HepG2 (cell line): Measurements from ENCODE around the gene SLC4A5. TPM values are rescaled to one million over a fixed set of nuclear protein-coding genes. Genes with fewer than 3 reads are reported as not detected.

Experiments
- MTA1 ChIP-seq: sonication (generic); formaldehyde crosslinking; IDR thresholded peaks from 2 replicates; pipeline ENCODE4 v1.4.0; 2020; ENCODE audit warnings: missing genetic modification reagents, mild to moderate bottlenecking, borderline replicate concordance
- SALL2 ChIP-seq: sonication (generic); formaldehyde crosslinking; IDR thresholded peaks from 2 replicates; pipeline ENCODE4 v1.8.1; 2023; ENCODE audit warnings: mild to moderate bottlenecking, missing genetic modification reagents, inconsistent platforms
- SP2 ChIP-seq: sonication (generic); formaldehyde crosslinking; IDR thresholded peaks from 2 replicates; pipeline ENCODE4 v1.5.1; 2020; ENCODE audit warnings: mild to moderate bottlenecking, missing genetic modification reagents
- ZBTB42 ChIP-seq: sonication (generic); formaldehyde crosslinking; IDR thresholded peaks from 2 replicates; pipeline ENCODE4 v1.5.0; 2020; ENCODE audit warnings: mild to moderate bottlenecking, missing genetic modification reagents
- ZIK1 ChIP-seq: sonication (generic); formaldehyde crosslinking; IDR thresholded peaks from 2 replicates; pipeline ENCODE4 v1.5.0; 2020; ENCODE audit warnings: mild to moderate bottlenecking, low read depth, missing genetic modification reagents, borderline replicate concordance
- ZNF17 ChIP-seq: sonication (generic); formaldehyde crosslinking; IDR thresholded peaks from 2 replicates; pipeline ENCODE4 v1.5.0; 2020; ENCODE audit warnings: mild to moderate bottlenecking, missing genetic modification reagents
- polyA plus RNA-seq, 8 experiments: library from polyadenylated mRNA; depleted of rRNA in 3 of 8; stranded (reverse) in 7 of 8; unstranded in 1 of 8; fragments of >200 nt; fragmentation: Illumina TruSeq in 4 of 8; extraction: Trizol in 4 of 8; gene quantifications; 2 replicates each; pipeline versions ENCODE4 v1.2.1 to v1.2.3, GENCODE V29; 2011 to 2016; ENCODE audit warnings: low read depth in 4 of 8, missing spikeins in 1 of 8, mixed read lengths in 1 of 8; ENCODE audit not compliant: insufficient read depth in 1 of 8
- total RNA-seq, 5 experiments: library from RNA; depleted of rRNA; stranded (reverse); fragments of >200 nt; fragmentation: Illumina TruSeq; extraction: Trizol; gene quantifications; 2 replicates each; pipeline ENCODE4 v1.2.3, GENCODE V29; 2016; ENCODE audit warnings: low read depth in 1 of 5
- TF ChIP-seq, protein P1 (sequence below): sonication (generic); formaldehyde crosslinking; IDR thresholded peaks from 2 replicates; pipeline ENCODE4 v1.5.1; 2020; ENCODE audit warnings: mild to moderate bottlenecking, missing genetic modification reagents, borderline replicate concordance
- TF ChIP-seq, protein P2 (sequence below): sonication (generic); formaldehyde crosslinking; IDR thresholded peaks from 2 replicates; pipeline ENCODE4 v1.4.0; 2020; ENCODE audit warnings: mild to moderate bottlenecking, low read depth, missing genetic modification reagents
- TF ChIP-seq, protein P3 (sequence below): sonication (generic); formaldehyde crosslinking; IDR thresholded peaks from 2 replicates; pipeline ENCODE4 v1.4.0; 2020; ENCODE audit warnings: missing genetic modification reagents, borderline replicate concordance
- TF ChIP-seq, protein P4 (sequence below): IDR thresholded peaks from 2 replicates; pipeline ENCODE4 v1.6.1; 2016; ENCODE audit warnings: missing compliant biosample characterization, missing genetic modification reagents, borderline replicate concordance
- TF ChIP-seq, protein P5 (sequence below): sonication (generic); formaldehyde crosslinking; IDR thresholded peaks from 2 replicates; pipeline ENCODE4 v1.4.0; 2020; ENCODE audit warnings: missing genetic modification reagents, mild to moderate bottlenecking, borderline replicate concordance

SLC4A5 gene
- total and polyA plus RNA-seq, 2 of the 13 experiments (the other 11 are each of a cell fraction or from before 2014, with no cell fraction given) = 0.50 TPM; not detected in 1

DNA sequence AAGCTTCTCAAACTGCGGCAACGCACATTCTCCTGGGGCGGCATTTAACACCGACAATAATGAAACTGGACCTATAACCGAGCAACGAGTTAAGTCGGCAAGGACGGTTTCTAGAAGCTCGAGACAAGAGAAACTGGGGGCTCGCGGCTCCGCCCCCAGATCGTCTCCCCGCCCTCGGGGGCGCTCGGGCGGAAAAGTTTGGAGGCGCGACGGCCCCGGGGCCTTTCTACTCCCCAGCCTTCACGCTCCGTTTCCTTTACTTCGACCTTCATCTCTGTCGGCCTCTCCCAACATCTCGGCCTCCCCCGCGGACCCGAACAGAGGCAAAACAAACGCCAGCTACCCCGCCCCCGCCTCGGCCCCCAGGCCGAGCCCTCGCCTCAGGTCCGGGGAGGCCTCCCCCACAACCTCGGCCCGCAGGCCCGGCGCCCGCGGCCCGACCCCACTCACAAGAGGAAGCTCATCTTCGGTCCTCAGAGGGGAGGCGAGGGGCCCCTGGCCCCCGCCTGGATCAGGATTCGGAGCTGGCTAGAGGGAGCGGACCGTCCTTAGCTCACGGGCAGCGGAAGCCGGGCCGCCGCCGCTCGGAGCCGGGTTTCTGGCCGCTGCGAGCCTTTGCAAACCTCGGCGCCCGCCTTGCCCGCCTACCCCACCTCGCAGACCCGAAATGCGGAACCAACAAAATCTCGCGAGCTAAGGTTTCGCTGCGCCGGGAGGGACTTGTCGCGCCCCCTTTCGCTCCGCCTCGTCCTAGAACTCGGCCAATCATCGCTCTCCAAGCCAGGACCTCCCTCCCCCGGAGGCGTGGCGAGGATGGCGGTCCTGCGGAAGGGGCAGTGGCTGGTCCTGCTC is 164.8 kb downstream of the SLC4A5 start, which contains the start of gene MOB1A (continued):
- TF ChIP-seq, protein P1, sequence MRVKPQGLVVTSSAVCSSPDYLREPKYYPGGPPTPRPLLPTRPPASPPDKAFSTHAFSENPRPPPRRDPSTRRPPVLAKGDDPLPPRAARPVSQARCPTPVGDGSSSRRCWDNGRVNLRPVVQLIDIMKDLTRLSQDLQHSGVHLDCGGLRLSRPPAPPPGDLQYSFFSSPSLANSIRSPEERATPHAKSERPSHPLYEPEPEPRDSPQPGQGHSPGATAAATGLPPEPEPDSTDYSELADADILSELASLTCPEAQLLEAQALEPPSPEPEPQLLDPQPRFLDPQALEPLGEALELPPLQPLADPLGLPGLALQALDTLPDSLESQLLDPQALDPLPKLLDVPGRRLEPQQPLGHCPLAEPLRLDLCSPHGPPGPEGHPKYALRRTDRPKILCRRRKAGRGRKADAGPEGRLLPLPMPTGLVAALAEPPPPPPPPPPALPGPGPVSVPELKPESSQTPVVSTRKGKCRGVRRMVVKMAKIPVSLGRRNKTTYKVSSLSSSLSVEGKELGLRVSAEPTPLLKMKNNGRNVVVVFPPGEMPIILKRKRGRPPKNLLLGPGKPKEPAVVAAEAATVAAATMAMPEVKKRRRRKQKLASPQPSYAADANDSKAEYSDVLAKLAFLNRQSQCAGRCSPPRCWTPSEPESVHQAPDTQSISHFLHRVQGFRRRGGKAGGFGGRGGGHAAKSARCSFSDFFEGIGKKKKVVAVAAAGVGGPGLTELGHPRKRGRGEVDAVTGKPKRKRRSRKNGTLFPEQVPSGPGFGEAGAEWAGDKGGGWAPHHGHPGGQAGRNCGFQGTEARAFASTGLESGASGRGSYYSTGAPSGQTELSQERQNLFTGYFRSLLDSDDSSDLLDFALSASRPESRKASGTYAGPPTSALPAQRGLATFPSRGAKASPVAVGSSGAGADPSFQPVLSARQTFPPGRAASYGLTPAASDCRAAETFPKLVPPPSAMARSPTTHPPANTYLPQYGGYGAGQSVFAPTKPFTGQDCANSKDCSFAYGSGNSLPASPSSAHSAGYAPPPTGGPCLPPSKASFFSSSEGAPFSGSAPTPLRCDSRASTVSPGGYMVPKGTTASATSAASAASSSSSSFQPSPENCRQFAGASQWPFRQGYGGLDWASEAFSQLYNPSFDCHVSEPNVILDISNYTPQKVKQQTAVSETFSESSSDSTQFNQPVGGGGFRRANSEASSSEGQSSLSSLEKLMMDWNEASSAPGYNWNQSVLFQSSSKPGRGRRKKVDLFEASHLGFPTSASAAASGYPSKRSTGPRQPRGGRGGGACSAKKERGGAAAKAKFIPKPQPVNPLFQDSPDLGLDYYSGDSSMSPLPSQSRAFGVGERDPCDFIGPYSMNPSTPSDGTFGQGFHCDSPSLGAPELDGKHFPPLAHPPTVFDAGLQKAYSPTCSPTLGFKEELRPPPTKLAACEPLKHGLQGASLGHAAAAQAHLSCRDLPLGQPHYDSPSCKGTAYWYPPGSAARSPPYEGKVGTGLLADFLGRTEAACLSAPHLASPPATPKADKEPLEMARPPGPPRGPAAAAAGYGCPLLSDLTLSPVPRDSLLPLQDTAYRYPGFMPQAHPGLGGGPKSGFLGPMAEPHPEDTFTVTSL (CRISPR knock-in tag) = peak; percentile 76; the same call in 1 of the 2 replicates
- TF ChIP-seq ZBTB42 (CRISPR knock-in tag) (0 out of 2 replicates have a peak, but pooled peaks have one; percentile 68), MTA1 (CRISPR knock-in tag) (0 out of 2 replicates have a peak, but pooled peaks have one; percentile 29), SALL2 (CRISPR knock-in tag) (no peak; the same call in 1 of the 2 replicates), ZIK1 (CRISPR knock-in tag) (no peak; the same call in 1 of the 2 replicates), SP2 (CRISPR knock-in tag) (peak; percentile 76), ZNF17 (CRISPR knock-in tag) (no peak)
- TF ChIP-seq, protein P2, sequence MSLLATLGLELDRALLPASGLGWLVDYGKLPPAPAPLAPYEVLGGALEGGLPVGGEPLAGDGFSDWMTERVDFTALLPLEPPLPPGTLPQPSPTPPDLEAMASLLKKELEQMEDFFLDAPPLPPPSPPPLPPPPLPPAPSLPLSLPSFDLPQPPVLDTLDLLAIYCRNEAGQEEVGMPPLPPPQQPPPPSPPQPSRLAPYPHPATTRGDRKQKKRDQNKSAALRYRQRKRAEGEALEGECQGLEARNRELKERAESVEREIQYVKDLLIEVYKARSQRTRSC (CRISPR knock-in tag) = no peak
- TF ChIP-seq, protein P3, sequence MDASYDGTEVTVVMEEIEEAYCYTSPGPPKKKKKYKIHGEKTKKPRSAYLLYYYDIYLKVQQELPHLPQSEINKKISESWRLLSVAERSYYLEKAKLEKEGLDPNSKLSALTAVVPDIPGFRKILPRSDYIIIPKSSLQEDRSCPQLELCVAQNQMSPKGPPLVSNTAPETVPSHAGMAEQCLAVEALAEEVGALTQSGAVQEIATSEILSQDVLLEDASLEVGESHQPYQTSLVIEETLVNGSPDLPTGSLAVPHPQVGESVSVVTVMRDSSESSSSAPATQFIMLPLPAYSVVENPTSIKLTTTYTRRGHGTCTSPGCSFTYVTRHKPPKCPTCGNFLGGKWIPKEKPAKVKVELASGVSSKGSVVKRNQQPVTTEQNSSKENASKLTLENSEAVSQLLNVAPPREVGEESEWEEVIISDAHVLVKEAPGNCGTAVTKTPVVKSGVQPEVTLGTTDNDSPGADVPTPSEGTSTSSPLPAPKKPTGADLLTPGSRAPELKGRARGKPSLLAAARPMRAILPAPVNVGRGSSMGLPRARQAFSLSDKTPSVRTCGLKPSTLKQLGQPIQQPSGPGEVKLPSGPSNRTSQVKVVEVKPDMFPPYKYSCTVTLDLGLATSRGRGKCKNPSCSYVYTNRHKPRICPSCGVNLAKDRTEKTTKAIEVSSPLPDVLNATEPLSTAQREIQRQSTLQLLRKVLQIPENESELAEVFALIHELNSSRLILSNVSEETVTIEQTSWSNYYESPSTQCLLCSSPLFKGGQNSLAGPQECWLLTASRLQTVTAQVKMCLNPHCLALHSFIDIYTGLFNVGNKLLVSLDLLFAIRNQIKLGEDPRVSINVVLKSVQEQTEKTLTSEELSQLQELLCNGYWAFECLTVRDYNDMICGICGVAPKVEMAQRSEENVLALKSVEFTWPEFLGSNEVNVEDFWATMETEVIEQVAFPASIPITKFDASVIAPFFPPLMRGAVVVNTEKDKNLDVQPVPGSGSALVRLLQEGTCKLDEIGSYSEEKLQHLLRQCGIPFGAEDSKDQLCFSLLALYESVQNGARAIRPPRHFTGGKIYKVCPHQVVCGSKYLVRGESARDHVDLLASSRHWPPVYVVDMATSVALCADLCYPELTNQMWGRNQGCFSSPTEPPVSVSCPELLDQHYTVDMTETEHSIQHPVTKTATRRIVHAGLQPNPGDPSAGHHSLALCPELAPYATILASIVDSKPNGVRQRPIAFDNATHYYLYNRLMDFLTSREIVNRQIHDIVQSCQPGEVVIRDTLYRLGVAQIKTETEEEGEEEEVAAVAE (CRISPR knock-in tag) = no peak; the same call in 1 of the 2 replicates
- TF ChIP-seq, protein P4, sequence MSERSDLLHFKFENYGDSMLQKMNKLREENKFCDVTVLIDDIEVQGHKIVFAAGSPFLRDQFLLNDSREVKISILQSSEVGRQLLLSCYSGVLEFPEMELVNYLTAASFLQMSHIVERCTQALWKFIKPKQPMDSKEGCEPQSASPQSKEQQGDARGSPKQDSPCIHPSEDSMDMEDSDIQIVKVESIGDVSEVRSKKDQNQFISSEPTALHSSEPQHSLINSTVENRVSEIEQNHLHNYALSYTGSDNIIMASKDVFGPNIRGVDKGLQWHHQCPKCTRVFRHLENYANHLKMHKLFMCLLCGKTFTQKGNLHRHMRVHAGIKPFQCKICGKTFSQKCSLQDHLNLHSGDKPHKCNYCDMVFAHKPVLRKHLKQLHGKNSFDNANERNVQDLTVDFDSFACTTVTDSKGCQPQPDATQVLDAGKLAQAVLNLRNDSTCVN (CRISPR knock-in tag) = peak; percentile 54; the same call in 1 of the 2 replicates
- TF ChIP-seq, protein P5, sequence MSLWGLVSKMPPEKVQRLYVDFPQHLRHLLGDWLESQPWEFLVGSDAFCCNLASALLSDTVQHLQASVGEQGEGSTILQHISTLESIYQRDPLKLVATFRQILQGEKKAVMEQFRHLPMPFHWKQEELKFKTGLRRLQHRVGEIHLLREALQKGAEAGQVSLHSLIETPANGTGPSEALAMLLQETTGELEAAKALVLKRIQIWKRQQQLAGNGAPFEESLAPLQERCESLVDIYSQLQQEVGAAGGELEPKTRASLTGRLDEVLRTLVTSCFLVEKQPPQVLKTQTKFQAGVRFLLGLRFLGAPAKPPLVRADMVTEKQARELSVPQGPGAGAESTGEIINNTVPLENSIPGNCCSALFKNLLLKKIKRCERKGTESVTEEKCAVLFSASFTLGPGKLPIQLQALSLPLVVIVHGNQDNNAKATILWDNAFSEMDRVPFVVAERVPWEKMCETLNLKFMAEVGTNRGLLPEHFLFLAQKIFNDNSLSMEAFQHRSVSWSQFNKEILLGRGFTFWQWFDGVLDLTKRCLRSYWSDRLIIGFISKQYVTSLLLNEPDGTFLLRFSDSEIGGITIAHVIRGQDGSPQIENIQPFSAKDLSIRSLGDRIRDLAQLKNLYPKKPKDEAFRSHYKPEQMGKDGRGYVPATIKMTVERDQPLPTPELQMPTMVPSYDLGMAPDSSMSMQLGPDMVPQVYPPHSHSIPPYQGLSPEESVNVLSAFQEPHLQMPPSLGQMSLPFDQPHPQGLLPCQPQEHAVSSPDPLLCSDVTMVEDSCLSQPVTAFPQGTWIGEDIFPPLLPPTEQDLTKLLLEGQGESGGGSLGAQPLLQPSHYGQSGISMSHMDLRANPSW (CRISPR knock-in tag) = no peak
